Stimulated activated CD8-positive, alpha-beta memory T cell treated with anti-CD3 and anti-CD28 coated beads, Interleukin-7, amount 100 ng/mL, for 1 hour (primary cell): Measurements from ENCODE around the gene SDHA.
"Not testable (repeated sequence)": the region's sequence is repeated elsewhere in the genome, so short reads cannot be mapped to it uniquely, and the experiment has no call there.

Experiments used
- DNase-seq, 2 donors: peaks; one replicate each; pipeline ENCODE4 v3.0.0-alpha.2; 2020; ENCODE audit warnings: low read depth in 2 of 2

SDHA gene

DNA sequence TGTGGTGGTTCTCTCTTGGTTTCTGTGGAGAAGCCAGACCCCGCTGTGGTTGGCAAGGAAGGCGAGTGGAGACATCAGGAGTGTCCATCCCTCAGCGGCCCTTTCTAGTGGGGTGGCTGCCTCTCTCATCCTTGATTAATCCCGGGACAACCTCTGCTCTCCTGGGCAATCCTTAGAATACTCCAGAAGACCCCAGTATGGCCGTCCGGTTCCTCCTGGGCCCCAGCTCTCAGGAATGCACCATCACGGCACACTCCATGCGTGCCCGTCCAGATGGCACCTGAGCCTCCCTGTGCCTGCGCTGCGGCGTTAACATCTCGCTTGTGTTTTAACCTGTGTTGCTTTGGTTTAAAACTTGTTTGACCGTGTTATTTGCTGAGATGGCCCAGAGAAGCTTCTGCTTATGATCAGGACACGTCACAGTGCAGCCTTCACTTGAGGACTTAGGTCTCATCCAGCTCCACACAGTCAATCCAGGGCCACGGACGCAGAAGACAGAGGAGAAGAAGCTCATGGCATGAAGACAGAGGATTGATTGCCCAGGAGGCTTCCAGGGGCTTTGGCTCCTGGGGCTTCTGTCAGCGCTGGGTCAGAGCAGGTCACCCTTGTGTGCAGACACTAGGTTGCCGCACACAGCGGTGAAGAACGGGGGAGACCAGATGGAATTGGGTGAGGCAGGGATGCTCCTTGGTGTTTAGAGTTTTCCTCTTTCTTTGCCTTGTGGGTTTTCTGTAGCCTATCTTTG lies 82.7 kb downstream of the SDHA start:
- DNase-seq = not testable (repeated sequence)

DNA sequence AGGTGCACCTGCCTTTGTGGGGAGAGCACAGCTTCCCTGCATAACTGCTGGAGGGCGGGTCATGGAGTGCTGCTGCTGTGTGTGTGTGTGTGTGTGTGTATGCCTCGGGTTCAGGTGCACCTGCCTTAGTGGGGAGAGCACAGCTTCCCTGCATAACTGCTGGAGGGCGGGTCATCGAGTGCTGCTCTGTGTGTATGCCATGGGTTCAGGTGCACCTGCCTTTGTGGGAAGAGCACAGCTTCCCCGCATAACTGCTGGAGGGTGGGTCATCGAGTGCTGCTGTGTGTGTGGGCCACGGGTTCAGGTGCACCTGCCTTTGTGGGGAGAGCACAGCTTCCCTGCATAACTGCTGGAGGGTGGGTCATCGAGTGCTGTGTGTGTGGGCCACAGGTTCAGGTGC lies 84.3 kb downstream of the SDHA start:
- not testable (repeated sequence) for DNase-seq

DNA sequence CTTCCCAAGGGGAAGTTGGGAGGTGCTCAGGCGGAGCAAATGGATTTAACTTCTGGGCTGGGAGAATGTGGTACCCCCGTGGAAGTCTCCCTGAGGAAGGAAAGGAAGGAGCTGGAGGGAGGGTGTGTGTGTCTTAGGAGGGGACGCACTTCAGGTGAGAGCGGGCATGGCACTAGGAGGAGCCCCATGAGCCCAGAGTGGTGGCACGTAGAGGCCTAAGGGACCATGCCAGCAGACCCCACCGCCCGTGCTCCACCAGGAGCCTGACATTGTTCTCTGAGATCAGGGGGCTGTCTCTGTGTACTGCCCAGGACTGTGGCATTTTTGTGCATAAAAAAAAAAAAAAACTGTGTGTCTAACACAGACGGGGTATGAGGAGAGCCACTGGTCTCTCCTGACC lies 84.8 kb downstream of the SDHA start:
- DNase-seq = no peak

DNA sequence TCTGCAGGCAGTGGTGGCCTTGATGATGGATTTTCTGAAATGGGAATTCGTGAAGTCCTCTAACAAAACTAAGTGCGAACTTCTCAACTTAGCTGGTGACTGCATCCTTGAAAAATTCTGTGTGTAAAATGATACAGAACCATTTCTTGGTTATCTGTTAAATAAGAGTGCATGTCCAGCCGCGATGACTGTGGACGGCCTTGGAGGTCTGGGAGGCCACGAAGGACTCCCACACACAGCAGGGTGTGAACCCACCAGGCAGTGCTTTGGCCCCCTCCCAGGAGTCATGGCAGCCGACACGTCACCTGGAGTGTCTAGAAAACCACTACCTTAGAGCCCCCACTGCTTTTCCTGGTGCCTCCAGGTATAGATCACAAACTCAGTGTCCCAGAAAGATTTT lies 85.6 kb downstream of the SDHA start:
- DNase-seq = not testable (repeated sequence)

DNA sequence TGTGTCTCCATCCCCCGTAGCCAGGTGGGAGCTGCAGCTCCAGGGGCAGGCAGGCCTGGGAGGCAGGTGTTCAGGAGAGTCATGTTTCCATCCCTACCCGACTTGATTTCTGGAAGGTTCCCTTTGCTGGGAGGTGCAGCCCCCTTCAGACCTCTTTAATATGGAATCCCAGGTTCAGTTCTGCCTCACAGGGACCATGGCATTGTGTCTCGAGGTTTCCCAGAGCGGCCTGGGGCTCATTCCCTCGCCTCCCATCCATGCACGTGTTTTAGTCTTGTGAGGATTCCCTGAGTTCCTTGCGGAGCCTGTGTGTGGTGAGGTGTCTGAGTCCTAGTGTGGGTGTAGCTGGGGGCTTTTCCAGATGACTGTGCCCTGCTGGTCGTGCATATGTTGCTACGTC lies 86.9 kb downstream of the SDHA start:
- DNase-seq = no peak

DNA sequence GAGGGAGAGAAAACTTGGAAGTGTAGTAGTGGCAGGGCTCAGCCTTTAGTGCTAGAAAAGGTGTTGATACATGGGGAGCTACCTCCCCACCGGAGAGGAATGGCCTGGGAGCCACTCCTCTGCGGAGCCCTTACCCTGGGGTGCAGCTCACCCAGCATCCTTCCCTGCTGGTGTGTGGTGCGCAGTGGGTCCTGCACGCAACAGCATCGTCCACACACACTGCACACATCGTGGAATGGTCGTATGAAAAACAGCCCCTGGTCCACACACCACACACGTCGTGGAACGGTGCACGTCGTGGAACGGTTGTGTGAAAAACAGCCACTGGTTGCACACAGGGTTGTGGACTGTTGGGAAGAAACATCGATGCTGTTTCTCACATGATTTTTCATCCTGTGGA lies 87.3 kb downstream of the SDHA start:
- no peak for DNase-seq

DNA sequence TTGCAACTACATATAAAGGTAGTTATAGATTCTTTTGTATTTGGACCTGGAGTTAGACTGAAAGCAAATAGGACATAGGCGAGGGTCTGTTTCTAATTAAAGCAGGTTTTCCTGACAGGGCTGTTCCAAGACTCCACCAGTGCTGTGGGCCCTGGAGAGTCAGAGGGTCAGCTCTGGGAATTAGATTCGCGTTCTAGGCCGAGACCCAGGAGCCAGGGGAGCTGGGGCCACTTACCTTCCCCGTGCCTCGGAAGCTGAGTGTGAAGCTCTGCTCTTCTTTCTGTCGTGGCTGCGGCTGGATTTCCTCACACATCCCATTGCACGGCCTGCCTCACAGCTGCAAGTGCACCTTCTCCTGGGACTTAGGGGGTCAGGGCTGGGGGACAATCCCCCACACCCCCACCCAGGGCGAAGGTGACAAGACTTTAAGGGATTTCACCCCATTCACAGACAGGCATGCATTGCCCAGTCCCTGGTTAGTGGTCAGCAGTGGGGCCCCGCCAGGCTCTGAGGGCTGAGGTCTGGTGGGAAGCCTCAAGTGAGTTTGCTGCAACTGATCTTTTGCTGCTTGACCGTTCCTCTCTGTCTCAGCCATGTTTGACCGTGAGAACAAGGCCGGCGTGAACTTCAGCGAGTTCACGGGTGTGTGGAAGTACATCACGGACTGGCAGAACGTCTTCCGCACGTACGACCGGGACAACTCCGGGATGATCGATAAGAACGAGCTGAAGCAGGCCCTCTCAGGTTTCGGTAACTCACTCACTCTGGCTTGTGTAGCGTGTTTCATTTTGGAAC lies 88.1 kb downstream of the SDHA start:
- DNase-seq = no peak
